LNCAP (cell line): ENCODE data around the gene PEX5L.

Experiments
- TF ChIP-seq, protein P1 (sequence below): fragments of 450-650 bp; IDR thresholded peaks from 2 replicates; pipeline ENCODE4 v1.5.1; 2017; ENCODE audit warnings: mild to moderate bottlenecking

Gene PEX5L, protein sequence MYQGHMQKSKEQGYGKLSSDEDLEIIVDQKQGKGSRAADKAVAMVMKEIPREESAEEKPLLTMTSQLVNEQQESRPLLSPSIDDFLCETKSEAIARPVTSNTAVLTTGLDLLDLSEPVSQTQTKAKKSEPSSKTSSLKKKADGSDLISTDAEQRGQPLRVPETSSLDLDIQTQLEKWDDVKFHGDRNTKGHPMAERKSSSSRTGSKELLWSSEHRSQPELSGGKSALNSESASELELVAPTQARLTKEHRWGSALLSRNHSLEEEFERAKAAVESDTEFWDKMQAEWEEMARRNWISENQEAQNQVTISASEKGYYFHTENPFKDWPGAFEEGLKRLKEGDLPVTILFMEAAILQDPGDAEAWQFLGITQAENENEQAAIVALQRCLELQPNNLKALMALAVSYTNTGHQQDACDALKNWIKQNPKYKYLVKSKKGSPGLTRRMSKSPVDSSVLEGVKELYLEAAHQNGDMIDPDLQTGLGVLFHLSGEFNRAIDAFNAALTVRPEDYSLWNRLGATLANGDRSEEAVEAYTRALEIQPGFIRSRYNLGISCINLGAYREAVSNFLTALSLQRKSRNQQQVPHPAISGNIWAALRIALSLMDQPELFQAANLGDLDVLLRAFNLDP

DNA sequence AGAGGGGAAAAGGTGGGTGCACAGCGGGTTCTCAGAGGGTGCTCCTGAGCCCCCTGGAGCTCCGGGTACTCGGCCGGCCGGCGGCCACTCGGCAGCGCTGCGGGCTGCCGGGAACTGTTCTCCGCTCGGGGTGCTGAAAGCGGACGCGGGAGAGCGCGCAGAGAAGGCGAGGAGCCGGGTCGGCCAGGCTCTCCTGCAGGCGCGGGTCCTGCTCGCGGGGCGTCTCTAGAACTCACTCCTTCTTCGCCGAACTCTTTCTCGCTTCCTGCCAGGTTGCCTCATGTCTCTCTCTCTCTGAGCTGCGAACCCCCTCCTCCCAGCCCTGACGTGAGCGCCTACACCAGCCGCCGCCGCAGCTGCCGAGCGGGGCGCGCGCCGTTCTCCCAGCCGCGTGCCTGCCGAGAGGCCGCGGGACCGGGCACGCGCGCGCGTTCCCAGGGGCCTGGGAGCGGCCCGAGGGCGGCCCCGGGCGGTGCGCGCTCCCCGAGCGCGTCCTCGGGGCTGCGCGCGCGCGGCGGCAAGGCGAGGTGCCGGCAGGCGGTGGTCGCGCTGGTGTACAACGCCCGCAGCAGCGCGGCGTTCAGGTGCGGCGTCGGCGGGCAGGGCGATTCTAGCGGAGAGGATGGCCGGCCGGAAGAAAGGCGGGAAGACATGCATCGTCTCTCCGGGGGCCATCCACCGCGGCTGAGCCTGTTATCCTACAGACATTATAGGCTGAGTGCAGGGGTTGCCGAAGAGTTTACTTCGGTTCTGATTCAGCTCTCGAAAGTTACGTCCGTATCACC, at the start of gene PEX5L:
Gene PEX5L, minus strand, starts transcription at position 267 of the 785 bp plus-strand sequence. CDS start 338 bp downstream, outside the sequence.
- TF ChIP-seq, protein P1, sequence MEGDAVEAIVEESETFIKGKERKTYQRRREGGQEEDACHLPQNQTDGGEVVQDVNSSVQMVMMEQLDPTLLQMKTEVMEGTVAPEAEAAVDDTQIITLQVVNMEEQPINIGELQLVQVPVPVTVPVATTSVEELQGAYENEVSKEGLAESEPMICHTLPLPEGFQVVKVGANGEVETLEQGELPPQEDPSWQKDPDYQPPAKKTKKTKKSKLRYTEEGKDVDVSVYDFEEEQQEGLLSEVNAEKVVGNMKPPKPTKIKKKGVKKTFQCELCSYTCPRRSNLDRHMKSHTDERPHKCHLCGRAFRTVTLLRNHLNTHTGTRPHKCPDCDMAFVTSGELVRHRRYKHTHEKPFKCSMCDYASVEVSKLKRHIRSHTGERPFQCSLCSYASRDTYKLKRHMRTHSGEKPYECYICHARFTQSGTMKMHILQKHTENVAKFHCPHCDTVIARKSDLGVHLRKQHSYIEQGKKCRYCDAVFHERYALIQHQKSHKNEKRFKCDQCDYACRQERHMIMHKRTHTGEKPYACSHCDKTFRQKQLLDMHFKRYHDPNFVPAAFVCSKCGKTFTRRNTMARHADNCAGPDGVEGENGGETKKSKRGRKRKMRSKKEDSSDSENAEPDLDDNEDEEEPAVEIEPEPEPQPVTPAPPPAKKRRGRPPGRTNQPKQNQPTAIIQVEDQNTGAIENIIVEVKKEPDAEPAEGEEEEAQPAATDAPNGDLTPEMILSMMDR: no peak

DNA sequence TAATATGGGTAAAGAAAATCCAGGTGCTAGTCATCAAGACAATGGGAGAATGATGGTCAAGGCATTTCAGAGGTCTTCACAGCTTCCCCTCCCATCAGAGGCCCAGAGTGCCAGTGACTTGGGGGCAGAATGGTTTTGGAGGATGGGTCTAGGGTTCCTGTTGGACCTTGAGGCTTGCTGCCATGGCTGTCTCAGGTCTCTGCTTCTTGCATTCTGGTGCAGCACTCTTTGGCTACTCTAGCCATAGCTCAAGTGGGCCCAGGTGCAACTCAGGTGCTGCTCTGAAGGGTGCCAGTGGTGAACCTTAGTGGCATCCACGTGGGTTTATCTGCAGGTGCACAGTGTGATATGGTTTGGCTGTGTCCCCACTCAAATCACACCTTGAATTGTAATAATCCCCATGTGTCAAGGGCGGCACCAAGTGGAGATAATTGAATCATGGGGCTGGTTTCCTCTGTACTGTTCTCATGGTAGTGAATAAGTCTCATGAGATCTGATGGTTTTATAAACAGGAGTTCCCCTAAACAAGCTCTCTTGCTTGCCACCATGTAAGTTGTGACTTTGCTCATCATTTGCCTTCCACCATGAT, 48.5 kb upstream of the PEX5L start:
- TF ChIP-seq, protein P1: peak; percentile 20; the same call in 1 of the 2 replicates

DNA sequence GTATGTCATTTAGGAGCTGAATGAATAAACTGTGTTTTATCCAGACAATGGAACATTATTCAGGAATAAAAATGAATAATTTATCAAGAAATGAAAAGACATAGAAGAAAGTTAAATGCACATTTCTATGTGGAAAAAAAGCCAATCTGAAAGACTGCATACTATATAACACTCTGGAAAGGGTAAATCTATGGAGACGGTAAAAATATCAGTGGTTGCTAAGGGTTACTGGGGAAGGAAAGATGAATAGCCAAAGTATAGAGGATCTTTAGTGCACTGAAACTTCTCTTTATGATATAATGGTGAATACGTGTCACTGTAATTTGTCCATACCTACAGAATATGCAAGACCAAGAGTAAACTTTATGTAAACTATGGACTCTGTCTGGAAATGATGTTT, 46.0 kb upstream of the PEX5L start:
- TF ChIP-seq, protein P1: no peak

DNA sequence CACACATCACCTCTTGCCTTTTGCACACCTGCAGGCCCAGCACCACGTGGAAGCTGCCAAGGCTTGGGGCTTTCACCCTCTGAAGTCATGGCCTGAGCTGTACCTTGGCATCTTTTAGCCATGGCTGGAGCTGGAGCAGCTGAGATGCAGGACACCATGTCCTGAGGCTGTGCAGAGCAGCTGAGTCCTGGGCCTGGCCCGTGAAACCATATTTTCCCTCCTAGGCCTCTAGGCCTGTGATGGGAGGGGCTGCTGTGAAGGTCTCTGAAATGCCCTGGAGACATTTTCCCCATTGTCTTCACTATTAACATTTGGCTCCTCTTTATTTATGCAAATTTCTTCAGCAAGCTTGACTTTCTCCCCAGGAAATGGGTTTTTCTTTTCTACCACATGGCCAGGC, 41.9 kb upstream of the PEX5L start:
- TF ChIP-seq, protein P1: no peak

DNA sequence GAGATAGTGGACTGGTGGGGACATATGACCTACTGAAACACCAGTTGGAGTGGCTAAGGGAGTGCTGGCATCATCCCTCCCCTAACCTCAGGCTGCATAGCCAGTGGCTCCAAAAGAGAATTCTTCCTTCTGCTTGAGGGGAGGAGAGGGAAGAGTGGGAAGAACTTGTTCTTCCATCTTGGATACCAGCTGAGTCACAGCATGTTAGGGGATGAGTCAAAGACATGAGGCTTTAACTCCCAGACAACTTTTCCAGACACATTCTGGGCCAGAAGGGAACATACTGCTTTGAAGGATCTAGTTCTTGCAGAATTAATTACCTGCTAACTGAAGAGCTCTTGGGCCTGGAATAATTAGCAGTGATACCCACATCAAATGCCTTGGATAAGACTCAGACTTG, 36.8 kb upstream of the PEX5L start:
- TF ChIP-seq, protein P1: no peak

DNA sequence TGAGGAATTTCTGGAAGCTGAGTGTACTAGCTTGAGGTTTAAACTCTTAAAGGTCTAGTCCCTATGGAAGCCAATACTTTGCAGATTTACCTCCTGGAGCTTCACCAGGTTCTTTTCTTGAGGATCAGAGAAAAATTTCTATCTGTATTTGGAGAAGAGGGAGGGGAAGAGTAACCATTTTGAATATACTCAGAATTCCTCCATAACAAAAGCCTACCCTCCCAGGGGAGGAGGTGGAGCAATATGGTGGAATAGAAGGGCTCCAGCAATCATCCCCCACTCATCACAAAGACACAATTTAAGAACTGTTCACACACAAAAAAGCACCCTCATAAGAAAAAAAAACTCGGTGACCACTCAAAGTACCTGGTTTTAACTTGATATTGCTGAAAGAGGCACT, 36.0 kb upstream of the PEX5L start:
- TF ChIP-seq, protein P1: no peak

DNA sequence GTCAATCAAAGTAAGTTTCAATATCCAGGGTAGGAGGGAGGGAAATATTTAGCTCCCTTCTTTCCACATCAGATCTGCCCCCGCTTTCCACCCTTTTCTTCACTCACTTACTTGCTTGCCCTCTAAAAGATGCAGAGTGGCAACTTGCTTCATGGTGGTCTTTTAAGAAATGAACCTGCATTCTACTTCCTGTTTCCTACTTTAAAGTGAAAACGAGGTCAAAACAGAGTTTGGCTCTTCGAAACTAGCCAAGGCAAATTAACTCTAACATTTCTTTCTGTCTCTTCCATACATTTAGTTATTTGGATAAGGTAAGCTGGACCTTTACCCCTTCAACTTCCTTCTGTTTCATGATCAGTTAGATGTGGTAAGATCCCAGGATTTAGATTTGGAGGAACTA, 34.2 kb upstream of the PEX5L start:
- TF ChIP-seq, protein P1: no peak
